ENCODE data around the gene DYNC2LI1.
A peak's percentile ranks its signal among the peaks of the same experiment; 100 is the strongest.

The DYNC2LI1 gene

GRCh38 chr2:43818761-43819160, 44.9 kb downstream of the DYNC2LI1 start:
- DNase-seq (ENCODE audit: low spot score) = peak; percentile 39

- DNase-seq (ENCODE audit: low spot score) = no peak
Measured at GRCh38 chr2:43819491-43820163, 45.8 kb downstream of the DYNC2LI1 start.

DNA sequence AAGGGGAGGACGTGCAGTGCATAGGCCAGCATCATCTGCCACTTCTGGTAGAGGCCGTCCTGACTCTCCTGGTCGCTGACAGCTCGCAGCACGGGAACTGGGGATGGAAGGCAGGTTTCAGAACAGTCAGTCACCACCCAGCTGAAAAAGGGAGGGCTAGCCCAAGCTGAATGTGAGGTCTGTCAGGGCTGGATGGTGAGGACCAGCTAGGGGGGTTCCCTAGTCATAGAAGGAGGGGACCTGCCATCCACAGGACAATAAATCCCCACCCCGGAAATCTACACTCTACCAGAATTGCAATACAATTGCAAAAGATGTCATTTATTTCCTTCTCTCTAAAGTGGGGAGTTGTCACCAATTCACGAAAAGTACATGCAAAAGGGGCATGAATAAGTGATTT, 49.0 kb downstream of the DYNC2LI1 start:
- DNase-seq (ENCODE audit: low spot score) = no peak

- DNase-seq (ENCODE audit: low spot score) = no peak
Measured at GRCh38 chr2:43823751-43824150, 49.9 kb downstream of the DYNC2LI1 start.

DNA sequence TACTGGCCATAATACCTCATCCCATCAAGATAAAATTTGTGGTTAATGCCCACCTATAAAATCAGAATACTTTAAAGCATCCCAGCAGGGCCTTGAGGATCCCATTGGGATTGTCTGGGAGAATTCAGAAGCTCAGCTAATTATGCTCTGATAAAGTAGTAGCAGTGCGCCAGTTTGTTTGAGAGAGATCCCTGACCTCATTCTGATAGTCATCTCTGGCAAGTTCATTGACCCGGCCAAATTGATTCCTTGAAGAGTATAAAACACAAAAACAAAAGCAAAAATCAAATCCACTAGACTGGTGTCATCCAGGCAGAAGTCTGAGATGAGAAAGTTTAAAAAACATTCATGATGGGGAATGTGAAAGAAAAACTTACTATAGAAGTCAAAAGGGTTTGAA, 50.7 kb downstream of the DYNC2LI1 start:
- no peak for DNase-seq (ENCODE audit: low spot score)

GRCh38 chr2:43824951-43825493, 51.2 kb downstream of the DYNC2LI1 start:
- no peak for DNase-seq (ENCODE audit: low spot score)

DNA sequence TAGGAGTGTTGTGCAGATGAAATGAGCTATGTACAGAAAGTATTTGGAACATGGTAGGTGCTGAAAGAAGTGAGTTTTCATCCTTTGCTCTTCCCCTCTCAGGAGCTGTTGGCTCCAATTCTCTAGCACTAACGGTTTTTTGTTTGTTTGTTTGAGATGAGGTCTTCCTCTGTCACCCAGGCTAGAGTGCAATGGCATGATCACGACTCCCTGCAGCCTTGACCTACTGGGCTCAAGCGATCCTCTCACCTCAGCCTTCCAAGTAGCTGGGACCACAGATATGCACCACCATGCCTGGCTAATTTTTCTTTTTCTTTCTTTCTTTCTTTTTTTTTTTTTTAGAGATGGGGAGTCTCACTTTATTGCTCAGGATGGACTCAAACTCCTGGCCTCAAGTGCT, 52.0 kb downstream of the DYNC2LI1 start:
- no peak for DNase-seq (ENCODE audit: low spot score)

GRCh38 chr2:43826305-43827250, 52.7 kb downstream of the DYNC2LI1 start:
- DNase-seq (ENCODE audit: low spot score) = no peak

- DNase-seq (ENCODE audit: low spot score) = no peak
Measured at GRCh38 chr2:43831543-43832294, 57.9 kb downstream of the DYNC2LI1 start.

DNA sequence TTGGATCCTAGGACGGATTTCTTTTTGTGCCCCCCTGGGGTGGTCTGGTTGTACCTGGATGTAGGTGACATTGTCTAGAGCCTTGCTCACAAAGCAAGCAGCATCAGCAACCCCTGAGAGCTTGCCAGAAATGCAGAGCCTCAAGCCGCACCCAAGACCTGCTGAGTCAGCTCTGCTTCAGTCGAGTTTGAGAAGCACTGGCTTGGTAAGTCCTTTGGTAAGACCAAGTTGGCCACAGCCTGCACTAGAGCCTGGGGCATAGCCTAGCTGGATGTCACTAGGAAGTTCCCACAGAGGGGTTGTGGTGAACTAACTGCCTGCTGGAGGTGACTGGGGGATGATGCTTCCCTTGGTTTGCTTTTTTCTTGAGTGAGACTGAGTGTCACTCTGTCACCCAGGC, 58.6 kb downstream of the DYNC2LI1 start:
- no peak for DNase-seq (ENCODE audit: low spot score)

DNA sequence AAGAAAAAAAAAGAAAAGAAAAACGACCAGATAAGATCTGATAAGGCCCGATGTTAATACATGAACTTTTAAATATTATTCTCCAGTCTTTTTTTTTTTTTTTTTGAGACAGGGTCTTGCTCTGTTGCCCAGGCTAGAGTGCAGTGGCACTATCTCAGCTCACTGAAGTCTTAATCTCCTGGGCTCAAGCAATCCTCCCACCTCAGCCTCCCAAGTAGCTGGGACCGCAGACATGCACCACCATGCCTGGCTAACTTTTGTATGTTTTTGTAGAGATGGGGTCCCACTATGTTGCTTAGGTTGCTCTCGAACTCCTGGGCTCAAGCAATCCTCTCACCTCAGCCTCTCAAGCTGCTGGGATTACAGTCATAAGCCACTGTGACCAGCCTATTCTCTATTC, 63.2 kb downstream of the DYNC2LI1 start:
- no peak for DNase-seq (ENCODE audit: low spot score)

DNA sequence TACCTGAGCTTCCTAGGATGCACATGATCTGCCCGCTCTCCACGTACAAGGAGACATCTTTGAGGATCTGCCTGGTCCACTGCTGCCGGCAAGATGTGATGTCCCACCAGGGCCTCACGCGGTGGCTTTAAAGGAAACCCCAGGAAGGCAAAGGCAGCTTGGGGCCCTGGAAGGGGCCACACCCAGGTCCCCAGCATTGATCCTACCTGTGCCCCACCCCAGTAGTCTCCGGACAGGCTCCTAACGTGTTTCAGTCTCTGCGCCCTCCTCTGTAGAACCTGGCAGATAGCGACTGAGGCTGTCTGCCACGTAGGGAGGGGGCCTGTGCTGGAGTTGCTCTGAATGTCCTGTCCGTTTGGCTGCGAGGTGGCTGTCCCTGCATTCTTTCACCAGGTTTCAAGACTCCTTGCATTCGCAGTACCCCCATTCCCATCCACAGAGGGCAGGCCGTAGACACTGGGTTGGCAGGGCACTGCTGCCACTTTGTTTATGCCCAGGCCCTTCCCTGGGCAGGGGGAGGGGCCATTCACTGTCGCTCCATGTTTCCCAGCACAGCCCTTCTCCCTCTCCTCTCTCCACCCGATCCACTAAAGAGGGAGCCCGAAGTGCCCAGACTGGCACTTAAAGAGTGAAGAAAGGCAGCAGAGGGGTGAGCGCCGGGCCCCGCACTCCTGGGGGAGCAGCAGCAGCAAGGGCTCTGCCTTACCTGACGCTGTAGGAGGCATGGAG, 64.2 kb downstream of the DYNC2LI1 start:
- no peak for DNase-seq (ENCODE audit: low spot score)

DNA sequence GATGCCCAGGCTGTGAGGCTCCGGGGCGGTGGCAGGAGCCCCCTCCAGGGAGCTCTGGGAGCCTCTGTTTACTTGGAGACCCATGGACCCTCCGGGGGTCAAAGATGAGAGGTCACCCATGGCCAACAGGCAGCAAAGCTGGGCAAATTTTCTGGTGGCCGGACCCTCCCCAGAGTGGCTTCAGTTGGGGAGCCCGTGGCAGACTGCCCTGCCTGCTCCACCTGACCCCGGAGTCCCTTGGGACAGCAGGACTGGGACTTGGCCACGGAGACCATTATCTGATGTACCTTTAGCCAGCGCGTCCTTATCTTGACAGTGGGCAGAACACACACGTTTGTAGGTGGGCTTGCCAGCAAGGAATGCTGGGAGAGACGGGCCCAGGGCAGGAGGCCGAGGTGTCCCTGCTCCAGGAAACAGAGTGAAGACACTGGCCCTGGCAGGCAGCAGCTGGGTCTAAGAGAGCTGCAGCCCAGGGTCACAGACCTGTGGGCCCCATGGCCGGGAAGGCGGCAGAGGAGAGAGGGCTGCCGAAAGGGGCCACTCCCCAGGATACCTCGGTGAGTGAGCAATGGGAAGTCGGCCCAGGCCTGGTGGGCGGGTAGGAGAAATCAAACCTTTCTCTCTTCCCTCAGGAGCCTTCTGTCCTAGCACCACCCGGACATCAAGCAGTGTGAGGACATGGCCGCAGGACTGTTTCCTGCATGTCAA, 64.9 kb downstream of the DYNC2LI1 start, which contains the start of the genes ABCG5 and ABCG8:
Gene ABCG5 (minus strand): TSS at position 280 of the 708 bp plus-strand sequence. CDS start 160 bp downstream, at position 120.
Gene ABCG8 (plus strand): TSS at position 412 of the 708 bp plus-strand sequence. CDS start 83 bp downstream, at position 495.
- DNase-seq (ENCODE audit: low spot score) = no peak

DNA sequence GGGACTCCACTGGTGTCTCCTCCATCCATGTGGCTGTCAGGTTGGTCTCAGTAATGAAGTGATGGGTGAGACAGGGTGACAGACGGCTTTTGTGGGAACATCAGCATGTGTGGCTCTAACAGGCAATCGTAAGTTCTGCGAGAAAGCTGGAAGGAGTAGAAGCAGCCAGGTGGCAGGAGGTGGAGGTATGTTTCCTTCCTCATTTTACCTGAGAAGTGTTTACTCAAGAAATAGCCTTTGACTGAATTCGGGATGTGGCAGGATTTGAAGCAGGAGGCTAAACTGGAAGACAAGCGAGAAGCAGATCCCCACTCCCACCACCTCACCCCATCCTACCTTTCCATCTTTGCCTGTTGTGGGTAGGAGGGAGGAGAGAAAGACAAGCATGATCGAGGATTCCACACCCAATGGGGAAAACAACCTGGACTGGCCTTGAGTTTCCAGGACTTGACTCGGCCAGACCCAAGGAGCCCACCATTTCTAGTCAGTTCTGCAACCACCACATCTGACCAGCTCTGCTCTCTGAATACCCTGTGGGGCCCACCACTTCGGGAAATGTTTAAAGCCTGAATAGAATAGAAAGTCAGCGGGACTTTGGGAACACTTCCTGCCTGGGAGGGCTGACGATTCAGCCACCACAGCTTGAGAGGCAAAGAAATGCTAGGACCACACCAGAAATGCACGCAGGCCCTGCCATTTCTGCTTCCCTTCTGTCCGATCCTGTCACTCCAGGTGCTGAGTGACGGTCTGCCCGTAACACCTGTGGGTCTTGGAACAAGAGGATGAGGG, 66.1 kb downstream of the DYNC2LI1 start:
- no peak for DNase-seq (ENCODE audit: low spot score)

- DNase-seq (ENCODE audit: low spot score) = no peak
Measured at GRCh38 chr2:43840965-43841364, 67.1 kb downstream of the DYNC2LI1 start.

DNA sequence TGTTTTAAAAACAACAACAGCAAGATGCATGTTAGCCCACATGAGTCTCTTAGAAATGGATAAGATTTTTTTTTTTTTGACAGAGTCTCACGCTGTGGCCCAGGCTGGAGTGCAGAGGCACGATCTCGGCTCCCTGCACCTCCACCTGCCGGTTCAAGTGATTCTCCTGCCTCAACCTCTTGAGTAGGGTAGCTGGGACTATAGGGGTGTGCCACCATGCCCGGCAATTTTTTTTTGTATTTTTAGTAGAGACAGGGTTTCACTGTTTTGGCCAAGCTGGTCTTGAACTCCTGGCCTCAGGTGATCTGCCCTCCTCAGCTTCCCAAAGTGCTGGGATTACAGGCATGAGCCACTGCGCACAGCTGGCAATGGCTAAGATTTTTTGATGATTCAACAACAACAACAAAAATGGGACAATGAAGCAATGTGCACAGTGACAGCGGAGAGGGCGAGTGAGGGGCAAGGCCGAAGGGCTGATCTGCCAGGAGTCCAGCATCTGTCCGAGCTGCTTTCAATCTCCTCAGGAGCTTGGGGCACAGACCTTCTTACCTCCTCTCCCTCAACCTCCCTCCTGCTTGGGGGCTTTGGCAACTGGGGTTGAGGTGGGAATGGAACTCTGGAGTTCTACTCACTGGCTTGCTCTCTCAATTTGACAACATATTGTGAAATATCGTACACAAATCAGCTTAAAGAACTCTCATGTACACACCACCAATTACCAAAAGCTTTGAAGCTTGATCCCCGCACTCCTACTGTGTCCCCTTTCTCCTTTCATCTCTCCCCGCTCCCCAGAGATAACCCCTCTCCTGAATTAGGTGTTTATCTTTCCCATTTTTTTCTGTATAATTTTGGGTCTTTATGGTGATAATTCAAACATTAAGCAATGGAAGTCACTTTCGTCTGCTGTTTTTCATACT, 68.4 kb downstream of the DYNC2LI1 start:
- no peak for DNase-seq (ENCODE audit: low spot score)

GRCh38 chr2:43842866-43843226, 69.0 kb downstream of the DYNC2LI1 start:
- DNase-seq (ENCODE audit: low spot score) = no peak

DNA sequence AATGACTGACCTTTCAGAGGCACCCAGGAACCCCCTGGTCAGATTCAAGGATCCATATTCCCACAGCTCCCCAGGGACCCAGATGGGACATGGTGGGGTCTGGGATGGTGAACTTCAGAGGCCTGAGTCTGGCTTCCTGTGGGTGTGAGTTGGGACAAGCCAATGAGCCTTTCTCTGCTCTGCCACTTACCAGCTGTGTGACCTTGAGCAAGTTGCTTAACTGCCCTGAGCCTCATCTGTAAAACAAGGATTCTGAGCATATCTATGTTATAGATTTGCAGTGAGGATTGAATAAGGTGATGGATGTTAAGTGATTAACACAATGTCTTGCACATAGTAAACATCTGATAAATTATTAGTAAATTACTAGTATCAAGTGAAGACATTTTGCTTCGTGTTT, 71.3 kb downstream of the DYNC2LI1 start:
- no peak for DNase-seq (ENCODE audit: low spot score)

Data from kidney capillary endothelial cell (primary cell).